MV-4-11 (cell line): ENCODE measurements around the gene HBEGF.

Experiments
- DNase-seq: peaks from one replicate; lab custom pipeline; 2025; lab: John Stamatoyannopoulos, UW

Gene HBEGF

GRCh38 chr5:140302786-140303639 lies 43.4 kb downstream of the HBEGF start, which contains the start of gene PFDN1:
TSS of gene PFDN1 (minus strand) at chr5:140303101. CDS start at chr5:140303073, 28 bp downstream.
- peak; percentile 93 for DNase-seq

- no peak for DNase-seq
These were observed 45.3 kb downstream of the HBEGF start for GRCh38 chr5:140301136-140301535.

- no peak for DNase-seq
These were observed 47.3 kb downstream of the HBEGF start for GRCh38 chr5:140299056-140299455.

GRCh38 chr5:140298183-140298601 lies 48.2 kb downstream of the HBEGF start:
- DNase-seq, result no peak

- DNase-seq, result no peak
These were observed 49.1 kb downstream of the HBEGF start for GRCh38 chr5:140297283-140297682.

- DNase-seq, result no peak
These were observed 50.1 kb downstream of the HBEGF start for GRCh38 chr5:140296289-140296688.

GRCh38 chr5:140295414-140295813 lies 51.0 kb downstream of the HBEGF start:
- peak; percentile 73 for DNase-seq

GRCh38 chr5:140294753-140295152 lies 51.6 kb downstream of the HBEGF start:
- DNase-seq, result peak; percentile 15

GRCh38 chr5:140293849-140294100 lies 52.6 kb downstream of the HBEGF start:
- DNase-seq, result no peak

GRCh38 chr5:140293091-140293848 lies 53.1 kb downstream of the HBEGF start:
- DNase-seq, result no peak

GRCh38 chr5:140292212-140293036 lies 54.0 kb downstream of the HBEGF start:
- DNase-seq, result no peak

GRCh38 chr5:140287801-140288521 lies 58.4 kb downstream of the HBEGF start:
- no peak for DNase-seq

GRCh38 chr5:140286424-140286823 lies 60.0 kb downstream of the HBEGF start:
- no peak for DNase-seq

- no peak for DNase-seq
These were observed 62.4 kb downstream of the HBEGF start for GRCh38 chr5:140284013-140284412.
